ENCODE results near the gene PGAM5. TPM values are rescaled to one million over a fixed set of nuclear protein-coding genes. Genes with fewer than 3 reads are reported as not detected.

The PGAM5 gene
- 22.3 and 29.0 TPM in 2 replicates for total RNA-seq

DNA sequence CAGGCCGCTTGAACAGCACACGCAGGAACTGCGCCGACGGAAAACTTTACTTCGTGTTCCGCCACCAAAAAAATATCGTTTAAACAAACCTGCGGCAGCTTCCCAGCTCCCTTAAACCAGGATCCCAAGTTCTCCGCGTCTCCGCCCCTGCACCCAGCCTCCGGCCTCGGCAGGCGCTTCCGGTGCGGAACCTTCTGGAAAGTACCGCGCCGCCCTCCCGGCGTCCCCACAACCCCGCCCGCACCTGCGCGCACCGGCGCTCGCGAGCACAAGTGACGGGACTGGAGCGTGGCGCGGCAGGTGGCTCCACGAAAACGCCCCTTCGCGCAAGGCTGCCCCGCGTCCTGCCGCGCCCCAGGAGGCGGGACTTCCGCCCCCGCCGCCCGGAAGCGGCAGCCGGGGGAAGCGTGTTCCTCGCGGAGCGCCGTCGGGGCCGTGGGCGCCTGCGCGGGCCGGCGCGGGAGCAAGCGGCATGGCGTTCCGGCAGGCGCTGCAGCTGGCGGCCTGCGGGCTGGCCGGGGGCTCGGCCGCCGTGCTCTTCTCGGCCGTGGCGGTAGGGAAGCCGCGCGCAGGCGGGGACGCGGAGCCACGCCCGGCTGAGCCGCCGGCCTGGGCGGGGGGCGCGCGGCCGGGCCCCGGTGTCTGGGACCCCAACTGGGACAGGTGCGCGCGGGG, at the start of gene PGAM5:
TSS of gene PGAM5 (plus strand) at position 438 of the 675 bp plus-strand sequence. CDS start at position 473, 35 bp downstream.

DNA sequence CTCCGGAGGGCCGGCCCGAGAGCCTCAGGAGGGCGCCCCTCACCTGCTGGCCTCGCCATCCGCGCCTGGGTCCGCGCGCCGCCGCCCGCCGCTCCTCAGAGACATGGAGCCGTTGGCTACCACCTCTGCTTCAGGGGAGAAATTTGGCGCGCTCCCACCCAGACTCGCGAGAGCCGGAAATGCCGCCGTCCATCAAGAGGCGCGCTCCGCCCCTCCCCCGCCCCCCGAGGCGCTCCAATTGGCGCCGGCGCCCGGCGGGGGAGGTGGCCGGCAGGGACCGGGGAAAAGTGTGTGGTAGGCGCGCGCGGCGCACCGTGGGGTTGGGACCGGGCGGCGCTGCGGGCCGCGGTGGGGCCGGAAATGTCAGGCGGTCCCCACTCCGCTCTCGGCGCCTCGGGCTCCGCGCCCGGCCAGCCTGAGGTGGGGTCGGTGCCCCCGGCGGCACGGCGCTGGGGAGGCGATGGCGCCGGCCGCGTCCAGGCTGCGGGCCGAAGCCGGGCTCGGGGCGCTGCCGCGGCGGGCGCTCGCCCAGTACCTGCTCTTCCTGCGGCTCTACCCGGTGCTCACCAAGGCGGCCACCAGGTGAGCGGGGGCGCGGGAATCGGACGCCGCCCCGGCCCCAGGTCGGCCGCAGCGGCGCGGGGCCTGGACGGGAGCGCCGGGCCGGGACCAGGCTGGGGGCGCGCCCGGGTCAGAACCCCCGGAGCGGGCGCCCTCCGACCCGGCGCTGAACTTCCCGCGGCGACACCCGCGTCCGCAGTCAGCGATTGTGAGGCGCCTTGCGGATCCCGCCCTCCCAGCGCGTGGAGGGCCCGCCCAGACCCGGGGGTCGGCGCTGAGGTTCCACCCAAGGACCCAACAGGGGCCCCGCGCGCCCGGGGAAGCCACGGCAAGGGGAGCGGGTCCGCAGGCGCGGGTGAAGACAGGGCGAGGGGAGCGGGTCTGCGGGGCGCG, 23.2 kb upstream of the PGAM5 start, which contains the start of the genes POLE and PXMP2:
TSS of gene POLE (minus strand) at position 132 of the 954 bp plus-strand sequence. CDS start at position 105, 27 bp downstream.
TSS of gene PXMP2 (plus strand) at position 377 of the 954 bp plus-strand sequence. CDS start at position 461, 84 bp downstream.

DNA sequence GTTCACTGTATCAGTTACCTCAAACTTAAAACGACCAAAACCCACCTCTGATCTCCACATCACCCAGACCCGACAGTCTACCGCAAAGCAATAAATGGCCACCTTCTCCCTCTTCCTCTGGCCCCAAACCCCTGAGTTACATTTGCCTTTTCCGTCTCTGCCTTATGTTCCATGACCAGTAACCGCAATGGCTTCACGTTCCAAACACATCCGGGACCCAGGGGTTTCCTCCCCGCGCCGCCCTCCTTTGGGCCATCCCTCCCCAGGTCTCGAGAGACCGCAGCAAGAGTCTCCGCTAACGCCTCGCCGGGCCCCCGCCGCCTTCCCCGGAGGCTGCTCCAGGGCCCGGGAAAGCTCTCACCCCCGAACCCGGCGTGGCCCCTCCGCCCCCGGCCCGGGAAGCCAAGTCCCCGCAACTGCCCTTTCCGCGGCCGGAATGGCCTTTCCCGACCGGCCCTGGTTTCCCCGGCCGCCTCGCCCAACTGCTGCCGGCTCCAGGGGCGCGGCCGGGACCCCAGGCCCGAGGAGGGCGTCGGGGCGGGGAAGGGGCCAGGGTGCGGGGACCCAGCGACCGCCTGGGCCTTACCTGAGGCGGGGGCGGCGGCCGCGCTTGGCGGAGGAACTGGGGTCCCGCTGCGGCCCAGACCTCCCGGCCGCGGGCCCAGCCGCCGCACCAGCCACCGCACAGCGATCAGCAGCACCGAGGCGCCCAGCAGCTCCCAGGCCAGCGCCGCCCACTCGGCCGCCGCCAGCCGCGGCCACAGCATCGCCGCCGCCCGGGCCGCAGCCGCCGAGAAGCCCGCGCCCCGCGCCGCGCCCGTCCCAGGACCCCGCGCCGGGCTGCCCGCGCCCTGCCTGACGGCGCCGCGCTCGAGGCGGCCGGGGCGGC, 50.6 kb downstream of the PGAM5 start, which contains the start of gene ANKLE2:
TSS of gene ANKLE2 (minus strand) at position 801 of the 889 bp plus-strand sequence. CDS start at position 767, 34 bp downstream.

Other genes starting within 250 kb of the PGAM5 start
- 1.0 and 1.1 TPM in 2 replicates for gene FBRSL1, start 220.7 kb upstream of the PGAM5 start, total RNA-seq
- 0.14 TPM in 1 of 2 replicates, not detected in the other for gene LRCOL1, start 100.3 kb upstream of the PGAM5 start, total RNA-seq
- gene P2RX2, start 92.1 kb upstream of the PGAM5 start, total RNA-seq: not detected in 2 replicates
- gene POLE, start 23.5 kb upstream of the PGAM5 start, total RNA-seq: 7.3 and 9.7 TPM in 2 replicates
- gene PXMP2, start 23.3 kb upstream of the PGAM5 start, total RNA-seq: 16.8 and 19.2 TPM in 2 replicates
- gene ANKLE2, start 51.0 kb downstream of the PGAM5 start, total RNA-seq: 52.4 and 63.3 TPM in 2 replicates
- 103 and 185 TPM in 2 replicates for gene GOLGA3, start 118.0 kb downstream of the PGAM5 start, total RNA-seq
- 28.7 TPM in 2 replicates for gene CHFR, start 176.8 kb downstream of the PGAM5 start, total RNA-seq
- 8.1 and 10.1 TPM in 2 replicates for gene ZNF605, start 245.5 kb downstream of the PGAM5 start, total RNA-seq

All from smooth muscle cell of bladder (primary cell).